Spleen (tissue), 11 donors: Measurements from ENCODE around the gene KLF7. TPM values are rescaled to one million over a fixed set of nuclear protein-coding genes. Genes with fewer than 3 reads are reported as not detected.
A peak's percentile ranks its signal among the peaks of the same experiment; 100 is the strongest.

Source experiments
- DNase-seq: peaks from one replicate; pipeline ENCODE4 v3.0.0-alpha.2; 2020
- H3K27ac ChIP-seq, 8 donors: fragments of 200-600 bp; sonication (generic) in 7 of 8; 1 replicate in 4 of 8; 2 replicates in 4 of 8; pipeline versions ENCODE4 v1.5.0 to v1.8.0; 2016 to 2021; ENCODE audit warnings: inconsistent platforms in 4 of 8, mild to moderate bottlenecking in 4 of 8, moderate library complexity in 1 of 8
- H3K27me3 ChIP-seq, 7 donors: fragments of 200-600 bp; sonication (generic) in 6 of 7; replicated peaks in 1 of 7; 1 replicate in 4 of 7; 2 replicates in 3 of 7; pipeline versions ENCODE4 v1.5.0 to v1.8.0; 2016 to 2021; ENCODE audit warnings: inconsistent platforms in 3 of 7, mild to moderate bottlenecking in 1 of 7
- H3K36me3 ChIP-seq, 6 donors: fragments of 200-600 bp; sonication (generic) in 5 of 6; 1 replicate in 4 of 6; 2 replicates in 2 of 6; pipeline versions ENCODE4 v1.5.0 to v1.8.0; 2016 to 2021; ENCODE audit warnings: inconsistent platforms in 2 of 6
- H3K4me1 ChIP-seq, 6 donors: fragments of 200-600 bp; sonication (generic) in 5 of 6; 1 replicate in 3 of 6; 2 replicates in 3 of 6; pipeline versions ENCODE4 v1.5.0 to v1.8.0; 2016 to 2021; ENCODE audit warnings: inconsistent platforms in 3 of 6
- H3K4me3 ChIP-seq, 8 donors: fragments of 200-600 bp; sonication (generic) in 7 of 8; 1 replicate in 4 of 8; 2 replicates in 4 of 8; pipeline versions ENCODE4 v1.5.0 to v1.8.0; 2016 to 2021; ENCODE audit warnings: inconsistent platforms in 4 of 8, mild to moderate bottlenecking in 4 of 8, moderate library complexity in 2 of 8
- H3K9me3 ChIP-seq, 8 donors: fragments of 200-600 bp; sonication (generic) in 7 of 8; 1 replicate in 4 of 8; 2 replicates in 4 of 8; pipeline versions ENCODE4 v1.5.0 to v1.8.0; 2016 to 2021; ENCODE audit warnings: inconsistent platforms in 4 of 8
- POLR2A ChIP-seq, 3 donors: fragments of 450-650 bp; IDR thresholded peaks; one replicate each; pipeline ENCODE4 v1.5.1; 2017; ENCODE audit warnings: antibody characterized with exemption in 3 of 3, mild to moderate bottlenecking in 1 of 3
- POLR2AphosphoS5 ChIP-seq, 3 donors: sonication (generic); formaldehyde crosslinking; IDR thresholded peaks; one replicate each; pipeline ENCODE4 v1.5.1; 2017; ENCODE audit warnings: antibody characterized with exemption in 3 of 3
- WGBS, 5 donors: extraction: QIAGEN DNeasy Blood & Tissue Kit in 3 of 5; methylation state at CpG; one replicate each; pipeline versions ENCODE4 v1.1.5 to v1.1.7; 2013 to 2018; 5-methylcytosine and 5-hydroxymethylcytosine counted together
- intact Hi-C: fragments of 100-400 bp; cut with DNase I; formaldehyde crosslinking; loops from one replicate; pipeline ENCODE4 v1.15.0; 2023; ENCODE audit warnings: low total_unique reads
- polyA plus RNA-seq, 3 donors: library from polyadenylated mRNA; stranded (reverse); fragments of 200-250 nt; gene quantifications; one replicate each; pipeline ENCODE4 v1.2.1, GENCODE V29; 2013
- total RNA-seq, 7 donors: library from RNA; depleted of rRNA in 3 of 7; stranded (reverse); fragments of >200 nt in 3 of 7; fragmentation: NEBNext Ultra II Directional in 4 of 7; extraction: Animal tissue kit (Norgen Biotek cat#: 25700) in 4 of 7; gene quantifications; one replicate each; pipeline versions ENCODE4 v1.1.0 to v1.2.1, GENCODE V29; 2016 to 2021
- TF ChIP-seq, protein P1 (sequence below), 11 experiments: fragments of 200-600 bp in 7 of 11; fragments of 450-650 bp in 4 of 11; sonication (generic) in 4 of 11; IDR thresholded peaks in 8 of 11; conservative IDR thresholded peaks in 3 of 11; 1 replicate in 7 of 11; 2 replicates in 4 of 11; pipeline versions ENCODE4 v1.4.0 to v1.8.0; 2016 to 2021; ENCODE audit warnings: antibody characterized with exemption in 11 of 11, inconsistent platforms in 4 of 11, mild to moderate bottlenecking in 1 of 11
- donor health status: healthy with polysubstance abuse.
- donor health status: DM: no; HTN: no; CAD: no; lungs with moderate emphysema.
- donor health status: DM: no; HTN: no; CAD: no.
- donor health status: Bipolar disorder and iron deficiency.
- donor health status: healthy.
- donor health status: DM: no; HTN: no; CAD: no.
- donor health status: DM: yes; HTN: yes; CAD: no.

KLF7 gene
- total and polyA plus RNA-seq, 10 donors, result 2.9 to 74.4 (median 27.8) TPM

DNA sequence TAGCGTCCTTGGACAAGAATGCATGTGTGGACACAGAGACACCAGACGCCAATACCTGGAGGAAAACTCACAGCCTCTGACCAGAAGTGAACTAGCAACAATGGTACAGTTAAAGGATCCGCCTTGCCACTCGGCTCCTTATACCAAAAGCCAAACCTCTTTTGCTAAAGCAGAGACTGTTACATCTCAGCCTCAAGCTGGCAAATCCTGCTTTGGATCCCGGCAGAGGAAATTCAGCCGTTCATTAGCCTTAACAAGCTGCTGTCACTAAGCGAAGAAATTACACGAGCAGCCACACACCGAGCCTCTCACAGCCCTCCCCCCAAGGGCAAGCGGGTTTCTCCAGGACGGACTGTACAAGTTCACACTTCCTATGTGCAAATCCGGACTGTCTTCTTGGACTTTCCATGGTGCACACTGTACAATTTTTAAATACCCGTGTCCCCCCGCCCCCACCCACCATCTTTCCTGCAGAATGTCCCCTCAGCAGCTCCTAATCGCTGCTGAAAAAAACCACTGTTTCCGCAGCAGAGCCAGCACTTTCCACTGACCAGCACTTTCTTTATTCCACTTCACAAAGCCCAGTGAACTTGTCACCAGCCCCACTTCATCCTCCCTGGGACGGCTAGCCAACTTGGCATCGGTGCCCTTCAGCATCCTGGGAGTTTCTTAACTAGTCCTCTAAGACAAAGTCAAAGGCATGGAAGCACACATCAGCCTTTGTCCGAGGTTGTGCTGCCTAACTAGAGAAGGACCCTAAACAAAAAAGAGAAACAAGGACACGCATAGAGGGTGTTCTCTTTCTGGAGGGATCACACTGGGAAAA lies 1.5 kb downstream of the KLF7 start:
- Histone ChIP-seq H3K4me3 (peak overlapping the region; percentile 51 to 73 (median 63)), H3K36me3 (no peaks in the 10 kb centered on the region), H3K4me1 (peaks cover 11 to 76% (median 45%) of the 10 kb centered on the region in 6 donors), H3K27me3 (peaks cover 0 to 15% (median 0%) of the 10 kb centered on the region in 7 donors), H3K27ac (peak overlapping the region; percentile 99 to 100 (median 100)), H3K9me3 (no peaks in the 10 kb centered on the region)
- WGBS, 5 donors, result 1 to 3% (median 3%) methylated on average over 20 of the region's 20 CpGs
- intact Hi-C loops, result loop anchor here (10.0 kb wide), 1 partner anchor 311 kb away; no protein-coding TSS in a partner anchor
- peak; percentile 84 for DNase-seq
- TF ChIP-seq POLR2A (IDR thresholded peaks at IDR 0.05) (peak in 1 of 3 donors; percentile 29), POLR2AphosphoS5 (IDR thresholded peaks at IDR 0.05) (peak in 2 of 3 donors; percentile 74 to 83)
- TF ChIP-seq, protein P1, sequence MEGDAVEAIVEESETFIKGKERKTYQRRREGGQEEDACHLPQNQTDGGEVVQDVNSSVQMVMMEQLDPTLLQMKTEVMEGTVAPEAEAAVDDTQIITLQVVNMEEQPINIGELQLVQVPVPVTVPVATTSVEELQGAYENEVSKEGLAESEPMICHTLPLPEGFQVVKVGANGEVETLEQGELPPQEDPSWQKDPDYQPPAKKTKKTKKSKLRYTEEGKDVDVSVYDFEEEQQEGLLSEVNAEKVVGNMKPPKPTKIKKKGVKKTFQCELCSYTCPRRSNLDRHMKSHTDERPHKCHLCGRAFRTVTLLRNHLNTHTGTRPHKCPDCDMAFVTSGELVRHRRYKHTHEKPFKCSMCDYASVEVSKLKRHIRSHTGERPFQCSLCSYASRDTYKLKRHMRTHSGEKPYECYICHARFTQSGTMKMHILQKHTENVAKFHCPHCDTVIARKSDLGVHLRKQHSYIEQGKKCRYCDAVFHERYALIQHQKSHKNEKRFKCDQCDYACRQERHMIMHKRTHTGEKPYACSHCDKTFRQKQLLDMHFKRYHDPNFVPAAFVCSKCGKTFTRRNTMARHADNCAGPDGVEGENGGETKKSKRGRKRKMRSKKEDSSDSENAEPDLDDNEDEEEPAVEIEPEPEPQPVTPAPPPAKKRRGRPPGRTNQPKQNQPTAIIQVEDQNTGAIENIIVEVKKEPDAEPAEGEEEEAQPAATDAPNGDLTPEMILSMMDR (IDR thresholded peaks at IDR 0.05 in 8 of 11, conservative IDR thresholded peaks at IDR 0.05 in 3 of 11), result no peak

DNA sequence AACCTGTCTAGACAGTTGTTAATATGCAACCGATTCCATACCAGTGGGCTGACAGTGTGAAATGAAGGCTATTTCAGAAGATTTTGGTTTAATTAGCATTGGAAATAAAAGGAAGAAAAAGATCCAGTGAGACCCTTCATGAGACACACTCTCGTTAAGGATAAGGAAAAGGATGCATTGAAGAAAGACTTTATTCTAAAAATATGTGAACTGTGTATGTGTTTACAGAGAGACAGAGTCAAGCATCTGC lies 2.1 kb downstream of the KLF7 start:
- peak overlapping the region; percentile 51 to 73 (median 63) for H3K4me3 ChIP-seq
- intact Hi-C loops, result loop anchor here (10.0 kb wide), 1 partner anchor 311 kb away; no protein-coding TSS in a partner anchor
- H3K27ac ChIP-seq, result peak overlapping the region; percentile 99 to 100 (median 100)
- H3K27me3 ChIP-seq, result peaks cover 0 to 15% (median 0%) of the 10 kb centered on the region in 7 donors
- 1 to 12% (median 7%) methylated on average over 2 of the region's 2 CpGs for WGBS, 5 donors
- peaks cover 11 to 79% (median 47%) of the 10 kb centered on the region in 6 donors for H3K4me1 ChIP-seq
- DNase-seq, result no peak
- no peaks in the 10 kb centered on the region for H3K9me3 ChIP-seq
- no peak for TF ChIP-seq POLR2AphosphoS5 (IDR thresholded peaks at IDR 0.05)
- no peak for TF ChIP-seq POLR2A (IDR thresholded peaks at IDR 0.05)
- no peaks in the 10 kb centered on the region for H3K36me3 ChIP-seq

DNA sequence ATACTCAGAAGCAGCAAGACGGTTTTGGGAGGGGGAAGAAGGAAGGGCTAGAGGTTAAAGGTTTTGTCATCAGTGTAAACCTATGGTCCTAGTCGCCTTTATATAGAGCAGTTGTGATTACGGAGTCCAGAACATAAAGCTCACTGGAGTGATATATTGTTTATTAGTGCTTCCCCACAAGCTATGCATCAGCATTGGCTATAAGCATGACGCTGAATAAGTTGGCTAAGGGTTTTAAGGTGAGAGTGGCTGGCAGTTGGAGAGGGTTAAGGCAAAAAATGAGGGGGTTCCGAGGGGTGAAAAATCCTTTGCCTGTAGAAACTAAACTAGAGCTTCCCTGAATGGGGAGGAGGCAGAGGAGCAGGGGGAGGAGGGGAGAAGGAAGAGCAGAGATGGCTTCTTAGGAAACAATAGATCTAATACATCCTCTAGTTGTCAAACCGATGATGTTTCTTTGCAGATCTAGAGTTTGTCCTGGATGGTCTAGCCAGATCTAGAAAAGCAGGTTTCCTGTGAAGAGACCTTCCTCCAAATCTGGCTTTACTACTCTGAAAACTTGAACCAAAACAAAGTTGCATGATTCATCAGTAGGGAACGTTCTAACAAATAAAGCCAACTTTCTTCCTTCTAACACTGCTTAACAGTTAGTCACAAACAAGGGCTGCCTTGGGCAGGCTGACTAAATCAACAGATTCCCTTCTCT lies 2.5 kb downstream of the KLF7 start:
- WGBS, 5 donors, result 31 to 44% (median 36%) methylated on average over 7 of the region's 7 CpGs
- H3K4me1 ChIP-seq, result peaks cover 11 to 80% (median 50%) of the 10 kb centered on the region in 6 donors
- TF ChIP-seq POLR2AphosphoS5 (IDR thresholded peaks at IDR 0.05), result no peak
- peak in 1 of 3 donors; percentile 34 for TF ChIP-seq POLR2A (IDR thresholded peaks at IDR 0.05)
- intact Hi-C loops, result loop anchor here (10.0 kb wide), 1 partner anchor 312 kb away; no protein-coding TSS in a partner anchor
- no peaks in the 10 kb centered on the region for H3K36me3 ChIP-seq
- no peak for DNase-seq
- H3K27ac ChIP-seq, result peak overlapping the region; percentile 99 to 100 (median 100)
- peak overlapping the region; percentile 51 to 73 (median 63) for H3K4me3 ChIP-seq
- peaks cover 0 to 15% (median 0%) of the 10 kb centered on the region in 7 donors for H3K27me3 ChIP-seq
- H3K9me3 ChIP-seq, result no peaks in the 10 kb centered on the region

DNA sequence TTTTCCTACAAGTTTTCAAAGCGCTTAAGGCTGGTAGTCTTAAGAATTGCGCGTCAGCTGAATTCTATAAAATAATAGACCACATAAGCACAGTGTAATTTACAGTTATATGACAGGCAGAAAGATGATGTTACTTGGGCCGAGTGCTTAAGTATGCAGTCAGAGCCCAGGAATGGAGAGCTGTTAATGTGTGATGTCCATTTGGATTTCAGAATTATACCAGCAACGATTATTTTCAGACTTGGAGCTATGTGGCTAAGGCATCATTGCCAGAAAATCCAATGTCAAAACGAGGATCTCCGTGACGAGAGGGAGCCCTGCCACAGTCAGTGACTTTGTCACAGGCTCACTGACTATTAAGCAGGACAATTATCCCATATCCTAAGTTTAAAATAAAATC lies 3.4 kb downstream of the KLF7 start:
- Histone ChIP-seq H3K36me3 (no peaks in the 10 kb centered on the region), H3K27me3 (peaks cover 0 to 15% (median 0%) of the 10 kb centered on the region in 7 donors), H3K27ac (peak overlapping the region in 7 of 8 donors; percentile 99 to 100 (median 100)), H3K4me3 (peak overlapping the region in 4 of 8 donors; percentile 52 to 73 (median 65)), H3K4me1 (peaks cover 14 to 80% (median 53%) of the 10 kb centered on the region in 6 donors), H3K9me3 (no peaks in the 10 kb centered on the region)
- intact Hi-C loops, result loop anchor here (10.0 kb wide), 1 partner anchor 312 kb away; no protein-coding TSS in a partner anchor
- WGBS, 5 donors, result 77 to 84% (median 81%) methylated on average over 8 of the region's 8 CpGs
- DNase-seq, result no peak
- TF ChIP-seq, protein P1 (IDR thresholded peaks at IDR 0.05 in 8 of 11, conservative IDR thresholded peaks at IDR 0.05 in 3 of 11), result no peak
- TF ChIP-seq POLR2A (IDR thresholded peaks at IDR 0.05), result no peak
- no peak for TF ChIP-seq POLR2AphosphoS5 (IDR thresholded peaks at IDR 0.05)
